Neuronal stem cell (in vitro differentiated cells): ENCODE results near the gene ZFP1.

Experiments used
- DNase-seq: peaks from one replicate; pipeline ENCODE4 v3.0.0-alpha.2; 2013; ENCODE audit warnings: low spot score
- H2AFZ ChIP-seq: one replicate; pipeline ENCODE4 v1.6.1; 2013; ENCODE audit warnings: mild to moderate bottlenecking, low read length, inconsistent platforms
- H2AK5ac ChIP-seq: 2 replicates; pipeline ENCODE4 v1.6.1; 2013; ENCODE audit warnings: low read depth, mild to moderate bottlenecking, inconsistent platforms, low read length, moderate library complexity, mixed read lengths
- H2BK120ac ChIP-seq: 2 replicates; pipeline ENCODE4 v1.6.1; 2013; ENCODE audit warnings: low read depth, mild to moderate bottlenecking, inconsistent platforms, low read length, moderate library complexity, mixed read lengths
- H2BK12ac ChIP-seq: one replicate; pipeline ENCODE4 v1.6.1; 2013; ENCODE audit warnings: low read length, inconsistent platforms
- H2BK15ac ChIP-seq: 2 replicates; pipeline ENCODE4 v1.6.1; 2013; ENCODE audit warnings: mild to moderate bottlenecking, low read length, inconsistent platforms, mixed read lengths
- H2BK5ac ChIP-seq: one replicate; pipeline ENCODE4 v1.6.1; 2013; ENCODE audit warnings: inconsistent platforms, mild to moderate bottlenecking, low read length, moderate library complexity
- H3K14ac ChIP-seq: one replicate; pipeline ENCODE4 v1.6.1; 2013; ENCODE audit warnings: low read length, inconsistent platforms
- H3K18ac ChIP-seq: 2 replicates; pipeline ENCODE4 v1.6.1; 2013; ENCODE audit warnings: low read length, inconsistent platforms
- H3K23ac ChIP-seq: 2 replicates; pipeline ENCODE4 v1.6.1; 2013; ENCODE audit warnings: low read depth, mild to moderate bottlenecking, mixed read lengths, low read length, inconsistent platforms; ENCODE audit not compliant: poor library complexity
- H3K27ac ChIP-seq: replicated peaks from 3 replicates; pipeline ENCODE4 v1.5.1; 2013; ENCODE audit warnings: low read length, inconsistent platforms
- H3K27me3 ChIP-seq, 3 experiments: 2 replicates each; pipeline ENCODE4 v1.6.1; 2013; ENCODE audit warnings: low read length in 3 of 3, mild to moderate bottlenecking in 2 of 3, inconsistent platforms in 1 of 3, low read depth in 1 of 3, mixed read lengths in 1 of 3, moderate library complexity in 1 of 3; ENCODE audit not compliant: control insufficient read depth in 3 of 3, insufficient read depth in 3 of 3
- H3K36me3 ChIP-seq, 2 donors: replicated peaks in 1 of 2; 2 replicates each; pipeline ENCODE4 v1.6.1; 2013; ENCODE audit warnings: low read length in 2 of 2; ENCODE audit not compliant: control insufficient read depth in 2 of 2, insufficient read depth in 2 of 2
- H3K4ac ChIP-seq: 2 replicates; pipeline ENCODE4 v1.6.1; 2013; ENCODE audit warnings: inconsistent platforms, mild to moderate bottlenecking, low read length, moderate library complexity
- H3K4me1 ChIP-seq, 2 donors: 1 replicate in 1 of 2; 2 replicates in 1 of 2; pipeline ENCODE4 v1.6.1; 2013; ENCODE audit warnings: low read length in 2 of 2, low read depth in 1 of 2; ENCODE audit not compliant: control insufficient read depth in 2 of 2, insufficient read depth in 1 of 2
- H3K4me2 ChIP-seq: one replicate; pipeline ENCODE4 v1.6.1; 2013; ENCODE audit warnings: mild to moderate bottlenecking, low read length, inconsistent platforms; ENCODE audit not compliant: insufficient read depth, poor library complexity, severe bottlenecking
- H3K4me3 ChIP-seq, 2 donors: 2 replicates each; pipeline ENCODE4 v1.5.1; 2013; ENCODE audit warnings: low read length in 2 of 2, mild to moderate bottlenecking in 2 of 2, inconsistent platforms in 1 of 2, moderate library complexity in 1 of 2
- H3K79me1 ChIP-seq: one replicate; pipeline ENCODE4 v1.6.1; 2013; ENCODE audit warnings: low read depth, mild to moderate bottlenecking, inconsistent platforms, low read length, moderate library complexity
- H3K9ac ChIP-seq: one replicate; pipeline ENCODE4 v1.6.1; 2013; ENCODE audit warnings: mild to moderate bottlenecking, low read depth, low read length, inconsistent platforms; ENCODE audit not compliant: poor library complexity
- H3K9me3 ChIP-seq, 2 donors: replicated peaks in 1 of 2; 2 replicates each; pipeline versions ENCODE3 to v1.6.1; 2013; ENCODE audit warnings: low read length in 2 of 2, mild to moderate bottlenecking in 2 of 2, inconsistent platforms in 1 of 2, low read depth in 1 of 2, mixed read lengths in 1 of 2, moderate library complexity in 1 of 2; ENCODE audit not compliant: control insufficient read depth in 2 of 2, insufficient read depth in 1 of 2
- H4K8ac ChIP-seq: one replicate; pipeline ENCODE4 v1.6.1; 2013; ENCODE audit warnings: low read depth, mild to moderate bottlenecking, inconsistent platforms, low read length, moderate library complexity
- H4K91ac ChIP-seq: one replicate; pipeline ENCODE4 v1.6.1; 2013; ENCODE audit warnings: low read length, low read depth, mild to moderate bottlenecking, inconsistent platforms; ENCODE audit not compliant: poor library complexity
- WGBS, 2 donors: extraction: QIAGEN DNeasy Blood & Tissue Kit; methylation state at CpG; one replicate each; pipeline ENCODE4 v1.1.7; 2013; ENCODE audit warnings: missing lambda C conversion rate in 2 of 2, mixed read lengths in 1 of 2; ENCODE audit not compliant: insufficient read length in 2 of 2, insufficient replicate concordance in 1 of 2; ENCODE audit errors: extremely low coverage in 2 of 2; 5-methylcytosine and 5-hydroxymethylcytosine counted together

Gene ZFP1

GRCh38 chr16:75111514-75111940 is 36.8 kb upstream of the ZFP1 start:
- peaks cover 0 to 10% of the 10 kb centered on the region in 2 donors for H3K36me3 ChIP-seq
- H2AK5ac ChIP-seq = peak overlapping the region; percentile 41
- no peak overlapping the region for H3K4me2 ChIP-seq
- H3K79me1 ChIP-seq = peaks cover 8% of the 10 kb centered on the region
- H3K23ac ChIP-seq = peak overlapping the region; percentile 21
- no peak overlapping the region for H2AFZ ChIP-seq
- H2BK5ac ChIP-seq = no peak overlapping the region
- H2BK12ac ChIP-seq = no peak overlapping the region
- no peak overlapping the region for H3K9ac ChIP-seq
- DNase-seq = no peak
- H2BK120ac ChIP-seq = peak overlapping the region; percentile 30
- H3K27me3 ChIP-seq = no peaks in the 10 kb centered on the region
- H3K4me1 ChIP-seq = peaks cover 13 to 16% of the 10 kb centered on the region in 2 donors
- no peak overlapping the region for H2BK15ac ChIP-seq
- H3K4me3 ChIP-seq = no peak overlapping the region
- no peak overlapping the region for H4K8ac ChIP-seq
- H4K91ac ChIP-seq = no peak overlapping the region
- no peak overlapping the region for H3K4ac ChIP-seq
- peaks cover 0 to 5% of the 10 kb centered on the region in 2 donors for H3K9me3 ChIP-seq
- no CpG with 5 or more reads among the region's 7 CpGs for WGBS, 2 donors
- H3K18ac ChIP-seq = no peak overlapping the region
- H3K14ac ChIP-seq = no peak overlapping the region
- H3K27ac ChIP-seq = no peak overlapping the region

GRCh38 chr16:75111961-75112733 is 36.2 kb upstream of the ZFP1 start:
- Histone ChIP-seq H4K91ac (no peak overlapping the region), H3K23ac (peak overlapping the region; percentile 71), H3K4me3 (no peak overlapping the region), H3K4me1 (peaks cover 11 to 13% of the 10 kb centered on the region in 2 donors), H3K27ac (no peak overlapping the region), H2BK120ac (no peak overlapping the region), H3K14ac (peak overlapping the region; percentile 83), H2AK5ac (peak overlapping the region; percentile 41), H3K4me2 (no peak overlapping the region), H2BK12ac (peak overlapping the region; percentile 16), H3K9ac (peak overlapping the region; percentile 54), H3K4ac (no peak overlapping the region), H3K79me1 (peaks cover 8% of the 10 kb centered on the region), H3K9me3 (peaks cover 0 to 5% of the 10 kb centered on the region in 2 donors), H3K36me3 (peaks cover 0 to 9% of the 10 kb centered on the region in 2 donors), H2BK5ac (no peak overlapping the region), H2BK15ac (no peak overlapping the region), H3K18ac (peak overlapping the region; percentile 48), H4K8ac (no peak overlapping the region), H3K27me3 (no peaks in the 10 kb centered on the region), H2AFZ (no peak overlapping the region)
- no CpG with 5 or more reads among the region's 26 CpGs for WGBS, 2 donors
- no peak for DNase-seq

DNA sequence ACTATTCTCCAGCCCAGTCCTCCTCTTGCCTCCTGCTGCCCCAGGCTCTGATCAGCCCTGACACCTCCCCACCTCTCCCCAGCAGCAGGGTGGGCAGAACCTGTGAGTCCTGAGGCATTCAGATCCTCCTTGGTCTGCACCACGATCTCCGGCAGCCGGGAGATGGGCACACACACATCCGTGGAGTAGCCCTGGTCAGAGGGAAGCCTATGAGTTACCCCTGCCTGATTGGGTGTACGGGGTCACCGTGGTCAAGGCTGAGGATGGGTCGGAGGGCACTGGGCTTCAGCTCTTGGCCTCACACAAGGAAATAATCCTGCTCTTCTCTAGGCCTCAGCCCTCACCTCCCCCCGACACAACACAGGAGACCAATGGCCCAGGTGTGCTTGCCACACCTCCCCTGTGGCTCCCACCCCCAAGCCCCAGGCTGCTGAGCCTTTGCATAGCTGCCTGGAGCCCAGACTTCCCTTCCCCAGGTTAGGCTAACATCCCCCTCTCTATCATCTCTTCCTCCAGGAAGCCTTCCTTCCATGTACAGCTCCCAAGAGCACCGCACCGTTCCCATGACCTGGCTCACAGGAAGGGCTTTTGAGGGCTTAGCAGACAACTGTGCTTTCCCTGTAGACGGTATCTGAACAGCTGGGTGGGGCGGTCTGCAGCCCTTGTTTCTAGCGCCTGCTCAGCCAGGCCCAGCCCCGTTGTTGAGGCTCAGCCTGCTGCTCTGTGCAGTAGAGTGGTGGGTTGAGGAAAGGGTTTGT is 35.4 kb upstream of the ZFP1 start:
- Histone ChIP-seq H3K4me3 (no peak overlapping the region), H2BK15ac (no peak overlapping the region), H2BK5ac (no peak overlapping the region), H3K9me3 (peaks cover 0 to 5% of the 10 kb centered on the region in 2 donors), H3K4me2 (no peak overlapping the region), H3K4ac (no peak overlapping the region), H2BK12ac (peak overlapping the region; percentile 16), H3K27ac (no peak overlapping the region), H4K91ac (no peak overlapping the region), H3K36me3 (peaks cover 0 to 5% of the 10 kb centered on the region in 2 donors), H3K27me3 (no peaks in the 10 kb centered on the region), H3K79me1 (peaks cover 8% of the 10 kb centered on the region), H3K9ac (peak overlapping the region; percentile 57), H4K8ac (no peak overlapping the region), H2AK5ac (peak overlapping the region; percentile 41), H3K4me1 (peaks cover 11 to 13% of the 10 kb centered on the region in 2 donors), H3K23ac (peak overlapping the region; percentile 71), H2BK120ac (no peak overlapping the region), H2AFZ (no peak overlapping the region), H3K14ac (peak overlapping the region; percentile 10), H3K18ac (peak overlapping the region; percentile 67)
- no peak for DNase-seq
- WGBS, 2 donors = no CpG with 5 or more reads among the region's 14 CpGs
